ENCODE data around the gene CCDC149.

Gene CCDC149

DNA sequence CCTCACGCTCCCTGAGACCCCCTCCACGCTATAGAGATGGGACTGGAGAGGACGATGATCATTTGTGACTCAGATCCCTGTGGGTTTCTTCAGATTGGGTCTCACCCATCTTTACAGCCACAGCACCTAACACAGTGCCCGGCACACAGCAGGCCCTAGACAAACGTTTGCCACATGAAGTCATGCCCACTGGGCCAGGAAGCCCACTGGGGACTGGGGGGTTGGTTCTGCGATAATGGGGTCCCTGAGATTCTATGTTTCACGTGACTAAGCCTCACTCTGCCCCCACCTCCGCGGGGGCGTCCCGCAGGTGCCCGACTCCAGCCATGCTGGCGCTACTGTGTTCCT, 113.7 kb downstream of the CCDC149 start:
- DNase-seq: no peak

DNA sequence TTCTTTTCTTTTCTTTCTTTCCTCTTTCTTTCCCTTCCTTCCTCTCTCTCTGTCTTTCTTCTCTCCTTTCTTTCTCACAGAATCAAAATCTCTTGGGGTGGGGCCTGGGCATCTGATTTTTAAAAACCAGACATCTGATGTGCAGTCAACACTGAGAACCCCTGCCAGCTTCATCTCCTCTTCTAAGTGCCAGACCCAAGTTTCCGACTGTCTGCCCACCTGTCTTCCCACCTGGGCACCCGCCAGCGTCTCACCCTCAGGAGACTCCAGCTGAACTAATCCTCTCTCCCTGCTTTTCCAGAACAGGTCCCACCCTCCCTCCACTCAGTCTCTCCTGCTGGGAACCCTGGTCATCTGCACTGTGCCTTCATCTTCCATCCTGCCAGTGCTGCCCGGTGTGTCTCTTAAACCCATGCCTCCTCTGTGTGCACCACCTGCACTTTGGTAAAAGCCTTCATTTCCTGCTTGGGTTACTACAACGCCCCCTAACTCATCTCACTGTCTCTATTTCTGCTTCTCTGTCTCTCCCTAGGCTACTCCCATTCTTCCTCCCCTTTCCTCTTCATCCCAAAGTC, 114.7 kb downstream of the CCDC149 start:
- no peak for DNase-seq

DNA sequence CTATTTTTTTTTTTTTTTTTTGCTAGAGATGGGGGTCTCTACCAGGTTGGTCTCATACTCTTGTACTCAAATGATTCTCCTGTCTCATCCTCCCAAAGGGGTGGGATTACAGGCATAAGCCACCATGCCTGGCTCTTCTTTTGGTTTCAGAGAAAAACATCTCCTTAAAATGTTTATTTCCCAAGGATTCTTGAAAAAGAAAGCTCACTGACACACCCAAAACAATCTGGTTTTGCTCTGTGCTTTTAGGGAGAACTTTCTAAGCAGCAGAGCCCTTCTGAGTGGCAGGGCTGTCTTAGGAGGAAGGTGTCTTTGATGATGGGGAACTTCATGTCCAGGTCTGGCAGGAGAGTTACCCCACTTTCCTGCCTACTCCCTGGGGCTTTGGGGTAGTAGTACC, 116.2 kb downstream of the CCDC149 start:
- DNase-seq: no peak

DNA sequence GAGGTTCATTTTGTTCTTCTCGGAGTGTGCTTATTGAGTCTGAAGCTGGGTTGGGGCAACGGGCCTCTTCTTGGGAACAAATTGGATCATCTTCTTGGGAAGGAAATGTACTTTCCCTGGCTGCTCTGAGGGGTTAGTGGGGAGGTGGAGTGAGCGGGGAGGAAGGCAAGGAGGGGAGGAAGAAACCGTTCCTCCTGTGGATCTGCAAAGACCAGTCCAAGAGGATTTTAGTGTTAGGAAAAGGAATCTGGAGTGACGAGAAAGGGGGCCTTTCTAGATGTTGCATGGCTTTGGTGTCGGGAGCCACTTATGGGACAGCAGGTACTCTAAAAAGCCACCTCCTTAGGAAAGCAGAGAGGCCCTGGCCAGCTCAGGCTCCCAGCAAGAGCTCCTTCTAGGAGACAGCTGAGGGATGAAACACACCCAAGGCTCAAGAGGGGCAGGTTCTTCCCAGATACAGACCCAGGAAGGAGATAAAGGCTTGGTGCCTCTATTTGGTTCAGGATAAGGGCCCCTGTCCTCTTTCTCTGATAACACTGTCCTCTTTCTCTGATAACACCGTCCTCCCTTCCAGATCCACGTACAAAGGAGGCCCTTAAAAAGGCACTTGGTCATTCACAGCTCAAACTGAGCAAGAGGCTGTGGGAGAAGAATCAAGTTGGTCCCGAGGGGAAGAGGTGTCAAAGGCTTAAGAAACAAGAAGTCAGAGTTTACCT, 117.0 kb downstream of the CCDC149 start:
- no peak for DNase-seq

DNA sequence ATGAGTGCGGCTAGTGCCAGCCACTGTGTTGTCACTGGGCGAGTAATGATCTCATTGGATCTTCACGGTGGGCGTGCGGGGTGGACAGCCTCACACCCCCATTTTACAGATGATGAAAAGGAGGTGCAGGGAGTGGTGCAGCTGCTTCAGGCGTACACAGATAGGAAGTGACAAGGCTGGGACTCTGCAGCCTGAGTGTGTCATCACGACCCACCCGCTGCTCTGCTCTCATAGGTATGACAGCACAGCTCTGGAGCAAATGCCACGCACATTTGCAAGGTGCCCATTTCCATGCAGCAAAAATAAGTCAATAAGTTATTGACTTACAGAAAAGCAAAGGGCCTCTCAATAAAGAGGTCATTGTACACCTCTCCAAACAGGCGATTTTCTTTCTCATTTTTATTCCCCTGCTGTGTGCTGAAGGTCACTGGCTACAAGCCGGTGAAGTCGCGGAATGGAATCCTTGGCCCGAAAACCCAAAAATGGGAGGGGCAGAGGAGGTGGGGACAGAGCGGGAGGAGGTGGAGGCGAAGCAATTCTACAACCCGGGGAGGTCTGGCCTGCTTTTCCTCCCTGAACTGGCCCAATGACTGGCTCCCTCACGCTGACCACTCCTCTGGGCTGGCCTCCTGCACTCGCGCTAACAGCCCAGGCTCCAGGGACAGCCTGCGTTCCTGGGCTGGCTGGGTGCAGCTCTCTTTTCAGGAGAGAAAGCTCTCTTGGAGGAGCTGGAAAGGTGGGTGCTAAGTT, 117.8 kb downstream of the CCDC149 start, which contains the start of gene SOD3:
Gene SOD3, plus strand, starts transcription at position 658 of the 750 bp plus-strand sequence. CDS start 3,949 bp downstream, outside the sequence.
- DNase-seq: no peak

DNA sequence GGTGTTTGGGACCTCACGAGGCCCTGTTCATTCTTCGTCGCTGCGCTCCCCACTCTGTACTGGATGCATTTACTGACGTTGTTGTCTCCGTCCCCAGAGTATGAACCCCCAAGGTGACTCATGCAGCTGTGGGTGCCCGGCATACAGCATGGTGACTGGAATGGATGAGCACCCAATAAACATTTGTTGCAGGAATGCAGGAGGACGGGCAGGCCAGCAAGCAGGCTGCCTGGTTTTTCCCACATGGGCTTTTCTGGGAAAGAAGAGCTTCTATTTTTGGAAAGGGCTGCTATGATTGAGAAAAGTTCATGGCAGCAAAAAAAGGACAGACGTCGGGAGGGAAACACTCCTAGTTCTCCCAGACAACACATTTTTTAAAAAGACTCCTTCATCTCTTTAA, 118.4 kb downstream of the CCDC149 start:
- no peak for DNase-seq

DNA sequence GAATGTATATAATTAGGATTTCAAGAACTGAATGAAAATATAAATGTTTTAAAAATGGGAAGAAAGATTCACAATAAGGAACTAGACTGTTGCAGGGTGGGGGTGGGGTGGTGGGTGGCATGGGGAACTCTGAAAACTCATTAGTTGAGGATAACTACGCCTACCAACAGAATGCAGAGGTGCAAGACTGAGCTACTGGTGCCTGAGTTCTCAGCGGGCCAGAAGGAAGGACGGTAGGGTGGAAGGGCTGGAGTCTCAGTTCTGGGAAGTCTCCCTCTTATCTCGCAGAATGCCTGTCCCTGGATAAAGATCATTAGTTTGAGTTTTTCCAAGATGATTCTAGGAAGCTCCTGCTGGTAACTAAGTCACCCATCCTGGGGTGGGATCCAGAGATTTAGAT, 118.8 kb downstream of the CCDC149 start:
- DNase-seq: no peak

DNA sequence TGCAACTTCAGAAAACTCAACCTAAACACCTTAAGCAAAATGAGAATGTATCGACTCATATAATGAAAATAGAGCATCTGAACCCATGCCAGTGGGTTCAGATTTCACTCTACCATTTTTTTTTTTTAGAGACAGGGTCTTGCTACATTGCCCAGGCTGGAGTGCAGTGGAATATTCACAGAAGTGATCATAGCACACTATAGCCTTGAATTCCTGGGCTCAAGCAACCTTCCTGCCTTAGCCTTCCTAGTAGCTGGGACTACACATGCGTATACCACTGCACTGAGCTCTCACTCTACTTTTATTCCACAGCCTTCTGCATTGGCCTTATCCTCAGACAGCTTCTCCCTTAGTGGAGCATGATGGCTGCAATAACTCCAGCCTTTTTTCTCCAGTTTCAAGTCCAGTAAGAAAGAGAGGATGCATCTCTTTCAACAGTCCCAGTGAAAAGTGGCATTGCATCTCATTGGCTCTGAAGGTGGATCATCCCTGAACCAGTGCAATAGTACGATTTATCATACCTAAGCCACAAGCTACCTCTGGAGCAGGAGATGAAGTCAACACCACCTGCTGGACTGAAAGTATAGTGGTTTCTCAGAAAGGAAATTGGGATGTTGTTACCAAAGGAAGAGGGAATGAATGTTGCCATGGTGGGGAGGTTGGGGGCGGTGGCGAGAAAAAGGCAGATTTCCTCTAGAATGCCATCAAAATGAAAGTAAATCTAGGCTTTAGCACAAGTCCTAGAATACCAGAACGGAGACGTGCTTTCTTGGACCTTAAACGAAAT, 119.4 kb downstream of the CCDC149 start:
- DNase-seq: no peak

DNA sequence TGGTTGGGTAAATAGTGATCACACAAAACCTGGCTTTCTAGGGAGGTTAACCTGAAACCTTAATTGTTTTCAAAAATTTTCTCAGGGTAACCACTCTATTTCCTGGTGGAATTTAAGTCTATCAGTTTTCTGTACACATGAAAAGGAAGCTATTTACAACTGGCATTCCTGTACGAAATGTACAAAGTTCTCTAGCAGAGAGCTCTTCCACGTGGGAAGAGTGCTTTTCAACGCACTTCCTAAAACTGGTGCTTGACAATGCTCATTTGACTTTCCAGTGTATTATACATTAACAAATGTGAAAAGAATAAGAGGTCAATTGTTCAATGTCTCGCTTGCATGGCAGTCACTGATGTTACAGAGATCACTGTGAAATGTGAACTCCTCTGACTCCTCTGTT, 120.3 kb downstream of the CCDC149 start:
- DNase-seq: no peak

DNA sequence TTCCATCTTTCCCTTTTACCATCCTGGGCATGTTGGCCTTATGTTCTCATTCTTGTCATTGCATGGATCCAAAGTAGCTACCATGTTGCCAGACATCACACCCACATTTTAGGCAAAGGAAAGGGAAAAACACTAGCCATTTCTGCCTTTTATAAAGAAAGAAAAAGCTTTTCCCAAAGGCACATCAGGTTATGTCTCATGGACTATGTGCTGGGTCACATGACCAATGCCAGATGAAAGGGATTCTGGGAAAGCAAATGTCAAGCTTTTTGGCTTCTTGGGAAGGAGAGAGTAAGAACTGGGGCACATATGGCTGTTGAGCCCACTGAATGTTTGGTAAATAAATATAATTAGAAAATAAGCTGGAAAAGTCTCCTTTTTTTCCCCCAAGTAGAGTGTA, 121.8 kb downstream of the CCDC149 start:
- DNase-seq: no peak

DNA sequence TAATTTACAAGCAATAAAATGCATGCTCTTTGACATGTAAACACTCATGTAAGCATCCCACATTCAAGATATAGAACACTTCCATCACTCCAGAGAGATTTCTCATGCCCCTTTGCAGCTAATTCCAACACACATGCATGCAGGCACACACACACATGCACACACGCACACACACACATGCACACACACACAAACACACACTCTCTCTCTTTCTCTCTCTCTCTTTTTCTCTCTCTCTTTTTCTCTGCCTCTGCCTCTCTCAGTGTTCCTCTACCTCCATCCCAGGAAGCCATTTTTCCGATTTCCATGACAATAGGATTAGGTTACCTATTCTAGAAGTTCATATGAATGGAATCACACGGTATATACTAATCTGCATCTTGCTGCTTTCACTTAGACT, 129.3 kb downstream of the CCDC149 start:
- no peak for DNase-seq

DNA sequence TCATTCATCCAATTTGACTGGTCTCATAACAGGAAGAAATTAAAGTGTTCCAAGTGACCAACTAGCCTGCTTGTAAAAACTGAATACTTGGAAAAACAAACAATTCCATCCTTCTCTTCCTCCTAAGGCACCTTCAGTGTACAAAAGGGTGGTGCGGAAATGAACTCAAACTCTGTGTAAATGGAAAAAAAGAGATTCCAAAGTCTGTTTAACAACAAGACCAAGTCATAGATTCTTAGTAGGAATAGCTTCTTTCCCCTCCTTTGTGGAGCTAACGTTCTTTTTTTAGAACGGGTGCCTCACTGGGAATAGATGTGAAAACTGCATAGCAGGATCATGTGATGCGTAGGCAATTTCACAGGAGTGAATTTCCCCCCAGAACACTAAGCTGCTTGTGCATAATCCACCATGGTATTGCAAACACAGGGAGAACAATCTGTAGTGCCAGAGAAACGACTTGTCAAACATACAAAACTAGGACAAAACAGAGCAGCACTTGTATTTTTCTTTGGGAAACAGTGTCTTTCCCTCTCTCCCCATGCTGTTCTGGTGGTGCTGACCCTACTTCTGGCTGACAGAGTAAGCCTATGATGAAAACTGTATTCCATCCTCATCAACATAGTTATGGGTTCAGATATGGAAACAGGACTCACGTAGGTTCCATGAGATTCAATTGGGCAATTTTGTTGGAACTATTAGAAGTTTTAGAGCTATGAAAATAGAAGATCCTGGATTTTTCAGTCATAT, 130.7 kb downstream of the CCDC149 start:
- DNase-seq: no peak

DNA sequence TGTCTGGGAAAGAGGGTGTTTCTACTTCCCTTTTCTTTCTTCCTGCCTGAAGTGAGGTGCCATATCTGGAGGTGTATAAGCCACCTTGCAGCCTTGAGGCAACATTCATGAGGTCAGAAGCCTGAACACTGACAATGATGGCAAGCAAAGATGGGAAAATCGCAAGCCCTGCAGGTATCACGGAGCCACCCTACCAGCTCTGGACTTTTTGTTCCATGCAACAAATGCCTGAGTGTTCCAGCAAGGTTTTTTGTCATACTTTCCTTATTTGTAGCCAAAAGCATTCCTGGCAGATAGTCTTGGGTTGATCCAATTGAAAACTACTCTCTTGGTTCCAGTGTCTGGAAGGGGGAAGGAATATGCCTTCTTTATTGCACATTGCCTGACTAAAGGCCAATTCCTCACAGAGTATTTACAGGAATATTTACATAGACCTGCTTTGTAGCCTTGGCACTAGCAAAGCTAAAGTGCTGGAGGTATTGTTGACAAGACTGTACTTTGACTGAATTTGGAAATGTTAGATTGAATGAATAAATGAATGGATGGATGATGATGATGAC, 131.8 kb downstream of the CCDC149 start:
- no peak for DNase-seq

DNA sequence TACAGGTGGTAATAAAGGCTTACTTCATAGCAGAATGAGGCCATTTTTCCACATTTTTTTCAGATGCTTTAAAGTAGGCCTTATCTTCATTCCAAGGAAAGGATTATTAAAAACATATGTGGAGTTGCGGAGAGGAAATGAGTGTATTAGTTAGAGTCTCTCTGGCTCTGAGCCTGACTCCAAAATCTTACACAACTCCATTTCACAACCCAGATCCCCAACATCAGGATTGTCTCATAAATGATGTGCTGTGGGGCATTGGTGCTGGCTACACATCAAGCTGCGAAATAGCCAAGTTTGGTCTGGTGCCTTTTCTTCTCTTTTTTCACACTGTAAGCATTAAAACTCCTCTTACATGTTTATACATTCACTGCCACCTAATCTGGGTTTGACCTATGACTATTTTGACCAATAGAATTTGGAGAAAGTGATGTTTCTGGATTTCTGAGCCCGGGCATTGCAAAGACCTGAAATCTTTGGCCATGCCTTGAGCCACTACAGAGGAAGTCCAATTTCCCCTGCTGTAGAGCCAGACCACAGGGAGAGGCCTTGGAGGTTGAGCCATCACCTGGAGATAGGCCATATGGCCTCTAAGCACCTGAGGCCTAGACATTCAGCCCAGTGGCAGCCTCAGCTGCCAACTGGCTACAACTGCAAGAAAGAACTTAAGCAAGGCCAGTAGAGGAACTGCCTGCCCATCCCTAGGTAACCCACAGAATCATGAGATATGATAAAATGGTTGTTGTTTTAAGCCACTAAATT, 134.2 kb downstream of the CCDC149 start:
- no peak for DNase-seq

DNA sequence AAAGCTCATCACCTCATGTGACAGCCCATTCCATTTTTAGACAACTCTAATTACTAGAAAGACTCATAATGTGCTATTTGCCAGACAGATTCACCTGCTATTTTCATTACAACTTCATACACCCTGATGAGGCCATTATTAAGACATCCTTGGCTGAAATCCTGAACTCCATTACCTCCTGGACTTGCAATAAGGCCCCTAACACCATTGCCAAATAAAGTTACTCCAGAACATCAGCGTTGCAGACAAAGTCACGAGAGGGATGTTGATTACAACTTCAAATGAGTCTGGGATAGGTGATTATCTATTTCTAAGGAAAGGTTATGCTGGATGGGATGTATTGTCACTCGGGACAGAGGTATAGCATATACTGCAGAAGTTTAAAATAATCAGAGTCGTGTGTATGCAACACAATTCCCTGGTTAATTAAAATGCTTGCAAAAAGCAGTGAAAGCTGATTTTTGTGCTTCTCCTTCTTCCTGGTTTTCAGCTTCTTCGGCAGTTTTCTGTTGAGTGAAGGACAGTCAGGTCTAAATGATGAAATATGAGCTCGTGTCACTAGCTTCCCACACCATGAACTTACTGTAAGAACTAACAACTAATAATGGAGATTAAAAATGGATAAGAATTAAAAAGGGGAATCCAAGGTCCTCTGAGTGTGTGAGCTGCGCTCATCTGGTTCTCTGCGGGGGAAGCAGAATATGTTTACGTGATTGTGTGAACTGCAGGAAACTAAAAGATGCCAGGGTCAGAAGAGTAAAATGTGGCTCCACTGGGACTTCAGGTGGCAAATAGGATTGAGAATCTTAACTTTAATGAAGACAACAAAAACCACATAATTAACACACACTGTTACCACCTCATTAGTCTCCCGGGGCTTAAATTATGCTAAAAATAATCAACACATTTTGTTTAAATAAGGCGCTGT, 135.0 kb downstream of the CCDC149 start:
- no peak for DNase-seq

DNA sequence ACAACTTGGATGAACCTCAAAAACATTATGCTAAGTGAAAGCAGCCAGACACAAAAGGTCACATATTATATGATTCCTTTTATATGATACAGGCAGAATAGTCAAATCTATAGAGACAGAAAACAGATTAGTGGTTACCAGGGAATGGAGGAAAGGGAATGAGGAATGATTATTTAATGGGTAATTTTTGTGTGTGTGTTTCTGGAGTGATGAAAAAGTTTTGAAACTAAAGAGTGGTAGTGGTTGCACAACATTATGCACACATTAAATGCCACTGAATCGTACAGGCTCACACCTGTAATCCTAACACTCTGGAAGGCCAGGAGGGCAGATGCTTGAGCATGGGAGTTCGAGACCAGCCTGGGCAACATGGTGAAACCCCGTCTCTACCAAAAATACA, 137.1 kb downstream of the CCDC149 start:
- DNase-seq: no peak

DNA sequence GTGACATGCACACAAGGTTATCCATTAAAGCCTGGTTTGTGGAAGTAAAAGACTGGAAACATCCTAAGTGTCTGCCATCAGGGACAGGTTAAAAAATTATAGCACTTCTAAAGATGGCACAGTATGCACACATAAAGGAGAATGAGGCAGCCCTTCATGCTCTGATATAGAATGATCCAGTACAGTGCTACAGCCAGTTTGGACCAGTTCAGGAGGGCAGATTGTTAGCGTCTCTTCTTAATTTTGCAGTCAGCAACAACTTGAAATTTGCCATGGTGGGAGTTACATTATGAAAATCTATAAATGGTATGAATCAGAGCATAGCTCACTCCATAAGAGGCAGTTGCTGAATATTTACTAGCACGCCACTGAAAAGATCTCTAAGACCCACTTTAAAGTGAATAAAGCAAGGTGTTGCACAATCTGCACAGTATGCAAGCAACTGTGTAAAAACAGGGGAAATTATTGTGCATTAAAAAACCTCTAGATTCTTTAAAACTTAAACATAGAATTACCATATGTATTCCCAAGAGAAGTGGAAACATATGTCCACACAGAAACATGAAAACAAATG, 137.7 kb downstream of the CCDC149 start:
- no peak for DNase-seq

DNA sequence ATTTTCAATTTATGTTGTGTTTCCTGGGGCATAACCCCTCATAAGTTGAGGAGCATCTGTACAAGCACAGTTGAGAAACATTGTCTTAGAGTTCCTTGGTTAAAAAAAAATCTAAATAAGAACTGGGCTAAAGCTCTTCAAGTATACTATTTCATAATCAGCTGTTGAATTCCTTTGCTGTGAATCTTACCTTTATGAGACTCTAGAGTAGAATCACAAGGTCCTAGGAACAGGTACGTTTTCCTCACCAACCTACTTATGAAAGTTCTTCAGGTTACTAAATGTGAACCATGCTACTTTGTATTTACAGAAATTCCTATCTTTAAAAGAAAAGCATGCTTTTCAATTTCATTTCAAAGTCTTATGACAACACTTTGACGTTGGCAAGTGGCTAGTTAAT, 138.4 kb downstream of the CCDC149 start:
- DNase-seq: no peak

DNA sequence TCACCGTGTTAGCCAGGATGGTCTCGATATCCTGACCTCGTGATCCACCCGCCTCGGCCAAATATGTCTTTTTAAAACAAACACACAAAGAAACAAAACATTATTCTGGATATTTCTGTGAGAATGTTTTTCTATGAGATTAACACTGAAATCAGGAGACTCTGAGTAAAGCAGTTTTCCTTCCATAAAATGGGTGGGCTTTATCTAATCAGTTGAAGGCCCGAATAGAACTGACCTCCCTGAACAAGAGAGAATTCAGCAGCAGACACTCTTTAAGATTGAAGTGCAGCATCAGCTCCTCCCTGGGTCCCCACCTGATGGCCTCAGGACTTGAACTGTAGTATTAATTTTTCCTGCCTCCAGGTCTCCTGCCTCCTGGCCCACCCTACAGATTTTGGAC, 139.9 kb downstream of the CCDC149 start:
- DNase-seq: no peak

All from CD4-positive, alpha-beta T cell treated with Interleukin-1 beta for 1 hour (primary cell).